B cell (primary cell): ENCODE results near the gene BTG1. TPM values are rescaled to one million over a fixed set of nuclear protein-coding genes. Genes with fewer than 3 reads are reported as not detected.

Experiments used
- ATAC-seq: fragments of 200-7000 bp; cut with Tn5 transposase; one replicate; pipeline ENCODE4 v1.10.0; 2021; ENCODE audit warnings: low read depth, mild to moderate bottlenecking, moderate number of reproducible peaks, moderate library complexity
- CTCF ChIA-PET: fragments of 350-600 bp; sonication (Branson Sonifier 250); formaldehyde crosslinking; loops from one replicate; lab custom pipeline; 2021; ENCODE audit warnings: antibody characterized with exemption, inconsistent platforms; lab: Charles Lee
- POLR2A ChIA-PET: fragments of 350-600 bp; sonication (Branson Sonifier 250); formaldehyde crosslinking; loops from one replicate; lab custom pipeline; 2021; ENCODE audit warnings: antibody characterized with exemption; lab: Charles Lee
- DNase-seq: peaks from one replicate; pipeline ENCODE4 v3.0.0; 2013
- H2AFZ ChIP-seq: 2 replicates; pipeline ENCODE4 v1.6.1; 2012; ENCODE audit warnings: mild to moderate bottlenecking, low read depth, low read length; ENCODE audit not compliant: insufficient read depth, poor library complexity, severe bottlenecking
- H3K27ac ChIP-seq, 2 donors: 1 replicate in 1 of 2; 2 replicates in 1 of 2; pipeline ENCODE4 v1.5.1; 2012 to 2013; ENCODE audit warnings: low read length in 2 of 2, mild to moderate bottlenecking in 2 of 2, moderate library complexity in 1 of 2
- H3K27me3 ChIP-seq, 4 experiments: fragments of 200-600 bp in 1 of 4; sonication (generic) in 1 of 4; replicated peaks in 1 of 4; 1 replicate in 2 of 4; 2 replicates in 2 of 4; pipeline versions ENCODE4 v1.6.1 to v1.7.0; 2013 to 2016; ENCODE audit warnings: low read length in 3 of 4, mild to moderate bottlenecking in 2 of 4, mixed read lengths in 1 of 4, moderate library complexity in 1 of 4; ENCODE audit not compliant: insufficient read depth in 4 of 4, control insufficient read depth in 3 of 4; ENCODE audit errors: control extremely low read depth in 1 of 4
- H3K36me3 ChIP-seq, 2 experiments: replicated peaks in 1 of 2; 1 replicate in 1 of 2; 2 replicates in 1 of 2; pipeline versions ENCODE4 v1.6.1 to v1.7.1; 2013; ENCODE audit warnings: low read length in 1 of 2; ENCODE audit not compliant: insufficient read depth in 2 of 2, control insufficient read depth in 1 of 2; ENCODE audit errors: control extremely low read depth in 1 of 2, extremely low read depth in 1 of 2
- H3K4me1 ChIP-seq, 2 donors: fragments of 200-600 bp in 1 of 2; sonication (generic) in 1 of 2; 1 replicate in 1 of 2; 2 replicates in 1 of 2; pipeline versions ENCODE4 v1.5.1 to v1.6.1; 2013 to 2017; ENCODE audit warnings: low read length in 2 of 2; ENCODE audit not compliant: control insufficient read depth in 2 of 2, insufficient read depth in 2 of 2
- H3K4me2 ChIP-seq: replicated peaks from 2 replicates; pipeline ENCODE3; 2012; ENCODE audit warnings: mild to moderate bottlenecking, low read depth, low read length; ENCODE audit not compliant: poor library complexity, severe bottlenecking
- H3K4me3 ChIP-seq, 5 experiments: fragments of 200-600 bp in 1 of 5; sonication (generic) in 1 of 5; 1 replicate in 3 of 5; 2 replicates in 2 of 5; pipeline versions ENCODE4 v1.5.1 to v1.7.0; 2011 to 2016; ENCODE audit warnings: low read length in 4 of 5, mild to moderate bottlenecking in 4 of 5, low read depth in 2 of 5, control low read depth in 1 of 5, moderate library complexity in 1 of 5; ENCODE audit not compliant: insufficient read depth in 1 of 5; ENCODE audit errors: control extremely low read depth in 1 of 5, extremely low read depth in 1 of 5
- H3K79me2 ChIP-seq: fragments of 200-600 bp; sonication (generic); one replicate; pipeline ENCODE4 v1.6.0; 2016; ENCODE audit warnings: low read length; ENCODE audit not compliant: control insufficient read depth, insufficient read depth
- H3K9ac ChIP-seq: fragments of 200-600 bp; sonication (generic); 2 replicates; pipeline ENCODE4 v1.6.1; 2017; ENCODE audit warnings: mild to moderate bottlenecking, low read length, moderate library complexity
- H3K9me3 ChIP-seq, 3 donors: one replicate each; pipeline versions ENCODE4 v1.6.1 to v1.7.1; 2013; ENCODE audit warnings: low read length in 2 of 3; ENCODE audit not compliant: control insufficient read depth in 2 of 3, insufficient read depth in 1 of 3; ENCODE audit errors: control extremely low read depth in 1 of 3
- H4K20me1 ChIP-seq: 2 replicates; pipeline ENCODE4 v1.6.0; 2012; ENCODE audit warnings: mild to moderate bottlenecking, low read length; ENCODE audit not compliant: insufficient read depth, control insufficient read depth, poor library complexity, severe bottlenecking
- H3K27ac Mint-ChIP-seq: one replicate; pipeline ENCODE4 v1.8.0; 2021; ENCODE audit warnings: mixed read lengths
- H3K27me3 Mint-ChIP-seq: one replicate; pipeline ENCODE4 v1.8.0; 2021; ENCODE audit warnings: mixed read lengths
- H3K4me1 Mint-ChIP-seq: one replicate; pipeline ENCODE4 v1.8.0; 2021; ENCODE audit warnings: mixed read lengths
- H3K4me3 Mint-ChIP-seq: one replicate; pipeline ENCODE4 v1.8.0; 2021; ENCODE audit warnings: mixed read lengths
- H3K9me3 Mint-ChIP-seq: one replicate; pipeline ENCODE4 v1.8.0; 2022; ENCODE audit warnings: mixed read lengths; ENCODE audit not compliant: insufficient read depth
- CTCF ChIP-seq: fragments of 200-600 bp; IDR thresholded peaks from one replicate; pipeline ENCODE4 v1.8.0; 2022; ENCODE audit warnings: antibody characterized with exemption, mild to moderate bottlenecking
- EZH2 ChIP-seq: IDR thresholded peaks from 2 replicates; pipeline ENCODE4 v1.6.1; 2012; ENCODE audit warnings: borderline replicate concordance, low read depth, mild to moderate bottlenecking, moderate library complexity, low read length; ENCODE audit not compliant: insufficient read depth, poor library complexity, severe bottlenecking
- WGBS: methylation state at CpG from one replicate; pipeline ENCODE4 v1.1.5; 2013; ENCODE audit warnings: missing lambda C conversion rate; ENCODE audit not compliant: insufficient coverage; 5-methylcytosine and 5-hydroxymethylcytosine counted together
- intact Hi-C: fragments of 100-400 bp; cut with micrococcal nuclease; formaldehyde crosslinking; loops from one replicate; pipeline ENCODE4 v1.10.0; 2022
- polyA plus RNA-seq: library from polyadenylated mRNA; depleted of rRNA; stranded (reverse); fragments of >200 nt; gene quantifications from 2 replicates; pipeline ENCODE4 v1.2.3, GENCODE V29; 2012
- total RNA-seq, 2 donors: library from RNA; stranded (reverse); fragments of 120-200 nt in 1 of 2; gene quantifications; 1 replicate in 1 of 2; 2 replicates in 1 of 2; pipeline versions ENCODE4 v1.2.3 to v1.2.4, GENCODE V29; 2013 to 2022

BTG1 gene
- total and polyA plus RNA-seq, 2 donors (not counting 1 experiment from before 2014, with no cell fraction given): 322 to 733 TPM

DNA sequence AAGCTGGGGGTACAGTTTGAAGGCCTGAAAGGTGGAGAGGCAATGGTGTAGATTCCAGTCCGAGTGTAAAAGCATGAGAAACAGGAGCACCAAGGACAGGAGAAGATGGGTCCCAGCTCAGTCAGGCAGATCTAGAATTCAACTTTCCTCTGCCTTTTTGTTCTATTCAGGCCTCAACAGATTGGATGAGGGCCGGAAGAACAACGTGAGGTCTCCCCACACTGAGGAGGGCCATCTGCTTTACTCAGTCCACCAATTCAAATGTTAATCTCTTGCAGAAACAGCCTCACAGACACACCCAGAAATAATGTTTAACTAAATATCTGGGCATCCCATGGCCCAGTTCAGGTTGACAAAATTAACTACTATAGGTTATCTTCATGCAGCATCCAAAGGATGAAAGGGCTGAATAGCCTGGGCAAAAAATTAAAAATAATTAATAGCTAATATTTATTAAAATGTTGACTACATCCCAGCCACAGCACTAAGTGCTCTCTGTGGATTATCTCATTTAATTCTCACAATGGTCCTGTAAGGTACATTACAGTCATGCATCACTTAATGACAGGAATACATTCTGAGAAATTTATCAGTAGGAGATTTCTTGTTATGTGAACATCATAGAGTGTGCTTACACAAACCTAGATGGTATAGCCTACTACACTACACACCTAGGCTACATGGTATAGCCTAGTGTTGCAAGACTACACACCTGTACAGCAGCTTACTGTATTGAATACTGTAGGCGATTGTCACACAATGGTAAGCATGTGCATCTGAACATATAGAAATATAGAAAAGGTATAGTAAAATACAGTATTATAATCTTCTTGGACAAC, 22.5 kb downstream of the BTG1 start:
- peaks cover 38% of the 10 kb centered on the region for H3K4me1 Mint-ChIP-seq
- peaks cover 18 to 20% of the 10 kb centered on the region in 2 donors for H3K4me1 ChIP-seq
- no peak overlapping the region for H3K4me3 ChIP-seq
- TF ChIP-seq EZH2: no peak
- no peak for TF ChIP-seq CTCF
- H3K9me3 ChIP-seq: peaks cover 2 to 14% (median 4%) of the 10 kb centered on the region in 3 donors
- H3K27ac Mint-ChIP-seq: no peak overlapping the region
- ATAC-seq (no peak), DNase-seq (no peak)
- no peak overlapping the region for H3K9ac ChIP-seq
- H2AFZ ChIP-seq: no peak overlapping the region
- H3K27me3 ChIP-seq: no peaks in the 10 kb centered on the region
- H3K4me3 Mint-ChIP-seq: no peak overlapping the region
- H3K4me2 ChIP-seq: peak overlapping the region; percentile 54
- no peak overlapping the region for H3K27ac ChIP-seq
- intact Hi-C loops: no loop called here
- peaks cover 7% of the 10 kb centered on the region for H3K9me3 Mint-ChIP-seq
- no peaks in the 10 kb centered on the region for H3K27me3 Mint-ChIP-seq
- peaks cover 52% of the 10 kb centered on the region for H3K79me2 ChIP-seq
- ChIA-PET POLR2A (interaction anchor here (0.6 to 3.6 kb wide), 3 partner anchors 22 to 49 kb away, joined by 3 to 13 read pairs (median 4); partner anchors contain the start of gene BTG1), CTCF (interaction anchor here (0.8 to 1.7 kb wide), 5 partner anchors 11 to 312 kb away, joined by 3 to 5 read pairs (median 3); partner anchors contain the start of gene BTG1)
- no peaks in the 10 kb centered on the region for H4K20me1 ChIP-seq
- H3K36me3 ChIP-seq: peaks cover 0 to 3% of the 10 kb centered on the region in 2 experiments
- WGBS: 100% methylated on average over 2 of the region's 4 CpGs

DNA sequence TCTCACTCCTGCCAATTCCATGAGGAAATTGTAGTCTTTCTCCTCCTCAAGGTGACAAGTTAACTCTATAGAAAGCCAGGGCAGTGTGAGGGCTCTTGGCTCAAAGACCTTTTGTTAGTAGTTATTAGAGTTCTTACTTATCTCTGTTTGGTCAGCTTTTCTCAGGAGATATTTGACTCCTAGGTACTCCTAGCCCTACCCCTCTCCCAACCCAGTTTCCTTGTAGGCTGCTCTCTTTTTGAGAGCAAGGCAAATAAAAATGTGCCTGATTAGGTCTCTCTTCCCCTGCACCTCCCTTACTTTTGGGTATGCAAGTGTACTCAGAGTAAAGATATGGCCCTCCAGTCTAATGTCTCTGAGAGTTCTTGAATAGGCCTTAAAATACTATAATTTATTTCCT, 23.8 kb downstream of the BTG1 start:
- H3K4me3 Mint-ChIP-seq: no peak overlapping the region
- Histone ChIP-seq H4K20me1 (no peaks in the 10 kb centered on the region), H3K4me1 (peaks cover 18 to 20% of the 10 kb centered on the region in 2 donors), H3K36me3 (peaks cover 0 to 3% of the 10 kb centered on the region in 2 experiments), H3K9ac (no peak overlapping the region), H3K4me2 (no peak overlapping the region), H2AFZ (no peak overlapping the region), H3K79me2 (peaks cover 39% of the 10 kb centered on the region), H3K27me3 (no peaks in the 10 kb centered on the region), H3K9me3 (peaks cover 2 to 14% (median 4%) of the 10 kb centered on the region in 3 donors), H3K4me3 (no peak overlapping the region), H3K27ac (no peak overlapping the region)
- ChIA-PET CTCF (no interaction called here), POLR2A (no interaction called here)
- ATAC-seq (no peak), DNase-seq (no peak)
- no peaks in the 10 kb centered on the region for H3K27me3 Mint-ChIP-seq
- H3K4me1 Mint-ChIP-seq: peaks cover 34% of the 10 kb centered on the region
- intact Hi-C loops: no loop called here
- peaks cover 7% of the 10 kb centered on the region for H3K9me3 Mint-ChIP-seq
- no peak overlapping the region for H3K27ac Mint-ChIP-seq
- no peak for TF ChIP-seq EZH2
- no peak for TF ChIP-seq CTCF
